NCI-H345 treated with DMSO at 0.1 percent for 48 hours (cell line): Measurements from ENCODE around the gene BTNL2.
A peak's percentile ranks its signal among the peaks of the same experiment; 100 is the strongest.

Experiments
- DNase-seq: peaks from one replicate; lab custom pipeline; 2025; ENCODE audit not compliant: unreplicated experiment; lab: John Stamatoyannopoulos, UW

The BTNL2 gene

GRCh38 chr6:32415521-32416019 lies 8.6 kb upstream of the BTNL2 start:
- DNase-seq = no peak

GRCh38 chr6:32413427-32414047 lies 6.6 kb upstream of the BTNL2 start:
- DNase-seq = peak; percentile 22

- no peak for DNase-seq
Measured at GRCh38 chr6:32411566-32412327, 4.8 kb upstream of the BTNL2 start.

GRCh38 chr6:32410906-32411305 lies 3.9 kb upstream of the BTNL2 start:
- DNase-seq = no peak

- no peak for DNase-seq
Measured at GRCh38 chr6:32406197-32406596, 784 bp downstream of the BTNL2 start.

GRCh38 chr6:32405656-32406055 lies 1.3 kb downstream of the BTNL2 start:
- DNase-seq = no peak

- DNase-seq = no peak
Measured at GRCh38 chr6:32402812-32403211, 4.2 kb downstream of the BTNL2 start.

- no peak for DNase-seq
Measured at GRCh38 chr6:32401284-32401963, 5.6 kb downstream of the BTNL2 start.

- no peak for DNase-seq
Measured at GRCh38 chr6:32397252-32397920, 9.6 kb downstream of the BTNL2 start.

- DNase-seq = no peak
Measured at GRCh38 chr6:32396028-32396427, 11.0 kb downstream of the BTNL2 start.

GRCh38 chr6:32393665-32394420 lies 13.1 kb downstream of the BTNL2 start:
- DNase-seq = no peak

GRCh38 chr6:32391505-32391904 lies 15.5 kb downstream of the BTNL2 start:
- DNase-seq = no peak

GRCh38 chr6:32387589-32388340 lies 19.2 kb downstream of the BTNL2 start:
- DNase-seq = no peak

- no peak for DNase-seq
Measured at GRCh38 chr6:32386040-32386439, 20.9 kb downstream of the BTNL2 start.

GRCh38 chr6:32382757-32383420 lies 24.1 kb downstream of the BTNL2 start:
- no peak for DNase-seq

GRCh38 chr6:32379545-32379944 lies 27.4 kb downstream of the BTNL2 start:
- no peak for DNase-seq

- no peak for DNase-seq
Measured at GRCh38 chr6:32375739-32376529, 31.0 kb downstream of the BTNL2 start.

- DNase-seq = no peak
Measured at GRCh38 chr6:32371803-32372202, 35.2 kb downstream of the BTNL2 start, which contains the start of gene TSBP1. TSBP1 (minus strand) TSS chr6:32371903; CDS start chr6:32371706, 197 bp downstream.

GRCh38 chr6:32371229-32371628 lies 35.8 kb downstream of the BTNL2 start:
- no peak for DNase-seq
